GM13976 (cell line): ENCODE results near the gene ABCA8.
"Not testable (repeated sequence)": the region's sequence is repeated elsewhere in the genome, so short reads cannot be mapped to it uniquely, and the experiment has no call there.

ENCODE experiments used
- DNase-seq: peaks from one replicate; pipeline ENCODE4 v3.0.0; 2012; ENCODE audit warnings: low spot score
- in situ Hi-C: fragments of 300-500 bp; cut with MboI; formaldehyde crosslinking; loops from one replicate; pipeline ENCODE4 v1.12.0; 2022; ENCODE audit warnings: low sequenced_read_pairs, mixed read lengths, inconsistent platforms; ENCODE audit not compliant: unreplicated experiment
- TF ChIP-seq, protein P1 (sequence below): IDR thresholded peaks from 2 replicates; pipeline ENCODE4 v1.5.1; 2012; ENCODE audit warnings: borderline replicate concordance, mild to moderate bottlenecking; ENCODE audit not compliant: insufficient read depth; ENCODE audit errors: extremely low read depth, missing control alignments, control extremely low read depth

ABCA8 gene

GRCh38 chr17:68969101-68969500, 13.9 kb upstream of the ABCA8 start:
- TF ChIP-seq, protein P1, sequence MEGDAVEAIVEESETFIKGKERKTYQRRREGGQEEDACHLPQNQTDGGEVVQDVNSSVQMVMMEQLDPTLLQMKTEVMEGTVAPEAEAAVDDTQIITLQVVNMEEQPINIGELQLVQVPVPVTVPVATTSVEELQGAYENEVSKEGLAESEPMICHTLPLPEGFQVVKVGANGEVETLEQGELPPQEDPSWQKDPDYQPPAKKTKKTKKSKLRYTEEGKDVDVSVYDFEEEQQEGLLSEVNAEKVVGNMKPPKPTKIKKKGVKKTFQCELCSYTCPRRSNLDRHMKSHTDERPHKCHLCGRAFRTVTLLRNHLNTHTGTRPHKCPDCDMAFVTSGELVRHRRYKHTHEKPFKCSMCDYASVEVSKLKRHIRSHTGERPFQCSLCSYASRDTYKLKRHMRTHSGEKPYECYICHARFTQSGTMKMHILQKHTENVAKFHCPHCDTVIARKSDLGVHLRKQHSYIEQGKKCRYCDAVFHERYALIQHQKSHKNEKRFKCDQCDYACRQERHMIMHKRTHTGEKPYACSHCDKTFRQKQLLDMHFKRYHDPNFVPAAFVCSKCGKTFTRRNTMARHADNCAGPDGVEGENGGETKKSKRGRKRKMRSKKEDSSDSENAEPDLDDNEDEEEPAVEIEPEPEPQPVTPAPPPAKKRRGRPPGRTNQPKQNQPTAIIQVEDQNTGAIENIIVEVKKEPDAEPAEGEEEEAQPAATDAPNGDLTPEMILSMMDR: no peak
- DNase-seq: no peak
- in situ Hi-C loops: no loop called here

GRCh38 chr17:68963958-68964357, 8.8 kb upstream of the ABCA8 start:
- in situ Hi-C loops: no loop called here
- TF ChIP-seq, protein P1: no peak
- DNase-seq: no peak

- TF ChIP-seq, protein P1: no peak
- no peak for DNase-seq
- in situ Hi-C loops: no loop called here
Measured at GRCh38 chr17:68961214-68961882, 6.2 kb upstream of the ABCA8 start.

GRCh38 chr17:68959117-68959516, 3.9 kb upstream of the ABCA8 start:
- DNase-seq, in situ Hi-C loops: not testable (repeated sequence)

GRCh38 chr17:68957944-68958343, 2.8 kb upstream of the ABCA8 start:
- no peak for DNase-seq
- in situ Hi-C loops: no loop called here
- TF ChIP-seq, protein P1: no peak

GRCh38 chr17:68954146-68954896, 871 bp downstream of the ABCA8 start:
- DNase-seq: no peak
- in situ Hi-C loops: no loop called here
- TF ChIP-seq, protein P1: no peak

DNA sequence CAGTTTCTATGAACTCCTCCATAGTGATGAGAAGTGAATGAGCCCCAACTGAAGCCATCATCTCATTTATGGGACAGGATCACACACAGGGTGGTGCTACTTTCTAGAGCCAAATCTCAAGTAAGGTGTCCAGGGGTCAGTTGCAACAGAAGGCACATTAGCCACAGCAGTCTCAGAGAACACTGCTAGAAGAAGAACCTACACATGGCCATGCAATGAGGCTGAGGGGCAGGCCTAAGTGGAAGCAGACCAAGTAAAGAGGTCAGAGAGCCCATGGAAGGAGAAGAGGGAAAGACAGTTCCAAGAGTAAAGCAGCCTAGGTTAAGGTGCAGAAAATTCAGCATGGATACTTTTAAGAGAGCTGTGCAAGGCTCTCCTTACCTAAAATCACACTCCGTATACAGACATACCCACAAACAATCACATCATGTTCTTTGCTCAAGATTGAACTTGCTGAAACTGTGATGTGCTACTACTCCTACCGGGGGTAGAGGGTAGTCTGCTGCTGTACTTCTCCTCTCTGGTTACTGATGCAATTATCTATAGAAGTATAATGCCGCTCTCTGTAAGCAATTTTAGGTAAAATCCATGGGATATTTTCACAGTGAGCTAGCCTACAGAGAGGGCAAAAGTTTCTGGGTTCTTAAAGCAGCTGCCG, 1.7 kb downstream of the ABCA8 start:
- TF ChIP-seq, protein P1: no peak
- no peak for DNase-seq
- in situ Hi-C loops: no loop called here
